DMS79 (cell line): ENCODE results near the gene ETV2.
A peak's percentile ranks its signal among the peaks of the same experiment; 100 is the strongest.
"Not testable (repeated sequence)": the region's sequence is repeated elsewhere in the genome, so short reads cannot be mapped to it uniquely, and the experiment has no call there.

Source experiments
- DNase-seq: peaks from one replicate; lab custom pipeline; 2025; lab: John Stamatoyannopoulos, UW

Gene ETV2

DNA sequence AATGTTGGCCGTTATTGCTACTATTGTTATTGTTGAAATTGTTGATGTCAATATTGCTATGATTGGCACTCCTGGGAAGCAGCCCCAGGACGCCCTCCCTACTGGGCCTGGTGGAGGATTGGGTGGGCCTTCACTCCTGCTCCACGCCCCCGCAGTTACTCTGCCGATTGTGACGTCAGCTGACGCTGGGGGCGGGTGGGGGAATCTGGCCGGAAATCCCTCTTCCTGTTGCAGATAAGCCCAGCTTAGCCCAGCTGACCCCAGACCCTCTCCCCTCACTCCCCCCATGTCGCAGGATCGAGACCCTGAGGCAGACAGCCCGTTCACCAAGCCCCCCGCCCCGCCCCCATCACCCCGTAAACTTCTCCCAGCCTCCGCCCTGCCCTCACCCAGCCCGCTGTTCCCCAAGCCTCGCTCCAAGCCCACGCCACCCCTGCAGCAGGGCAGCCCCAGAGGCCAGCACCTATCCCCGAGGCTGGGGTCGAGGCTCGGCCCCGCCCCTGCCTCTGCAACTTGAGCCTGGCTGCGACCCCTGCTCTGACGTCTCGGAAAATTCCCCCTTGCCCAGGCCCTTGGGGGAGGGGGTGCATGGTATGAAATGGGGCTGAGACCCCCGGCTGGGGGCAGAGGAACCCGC, at the start of gene ETV2:
TSS of gene ETV2 (plus strand) at position 231 of the 637 bp plus-strand sequence. CDS start 716 bp downstream, outside the sequence.
- DNase-seq, result no peak

- no peak for DNase-seq
Measured at GRCh38 chr19:35592226-35592625, 49.3 kb upstream of the ETV2 start.

GRCh38 chr19:35595026-35595425, 46.5 kb upstream of the ETV2 start:
- not testable (repeated sequence) for DNase-seq

DNA sequence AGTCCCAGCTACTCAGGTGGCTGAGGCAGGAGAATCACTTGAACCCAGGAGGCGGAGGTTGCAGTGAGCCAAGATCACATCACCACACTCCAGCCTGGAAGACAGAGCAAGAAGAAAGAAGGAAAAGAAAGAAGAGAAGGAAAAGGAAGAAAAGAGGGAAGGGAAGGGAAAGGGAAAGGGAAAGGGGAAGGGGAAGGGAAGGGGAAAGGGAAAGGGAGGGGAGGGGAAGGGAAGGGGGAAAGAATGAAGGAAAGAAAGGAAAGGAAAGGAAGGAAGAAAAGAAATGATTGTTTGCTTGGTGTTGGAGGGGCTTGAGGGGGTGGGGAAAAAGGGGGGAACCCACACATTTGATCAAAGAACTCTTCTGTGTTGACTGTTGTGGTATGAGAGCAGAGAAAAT, 45.6 kb upstream of the ETV2 start:
- DNase-seq, result no peak

- DNase-seq, result no peak
Measured at GRCh38 chr19:35596366-35596999, 45.1 kb upstream of the ETV2 start.

DNA sequence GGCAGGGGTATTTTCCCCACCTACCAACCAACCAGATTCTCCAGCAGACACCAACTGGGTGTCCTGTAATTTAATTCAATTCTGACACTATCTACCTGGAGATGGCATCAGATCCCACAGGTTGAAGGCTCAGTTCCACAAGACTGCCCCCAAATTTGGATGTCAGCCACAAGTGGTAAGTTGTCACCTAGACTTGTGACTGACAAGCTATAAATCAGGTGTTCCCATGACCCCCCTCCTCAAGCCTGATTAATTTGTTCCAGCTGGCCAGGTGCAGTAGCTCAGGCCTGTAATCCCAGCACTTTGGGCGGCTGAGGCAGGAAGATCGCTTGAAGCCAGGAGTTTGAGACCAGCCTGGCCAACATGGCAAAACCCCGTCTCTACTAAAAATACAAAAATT, 39.6 kb upstream of the ETV2 start:
- peak; percentile 18 for DNase-seq

DNA sequence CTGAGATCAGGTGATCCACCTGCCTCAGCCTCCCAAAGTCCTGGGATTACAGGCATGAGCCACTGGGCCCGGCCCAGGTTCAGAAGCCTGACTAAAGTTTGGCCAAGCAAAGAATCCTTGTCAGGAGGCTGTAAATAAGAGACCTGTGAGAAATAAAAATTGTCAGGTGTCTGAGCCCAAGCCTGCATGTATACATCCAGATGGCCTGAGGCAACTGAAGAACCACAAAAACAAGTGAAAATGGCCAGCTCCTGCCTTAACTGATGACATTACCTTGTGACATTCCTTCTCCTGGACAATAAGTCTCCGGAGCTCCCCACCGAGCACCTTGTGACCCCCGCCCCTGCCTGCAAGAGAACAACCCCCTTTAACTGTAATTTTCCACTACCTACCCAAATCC, 37.1 kb upstream of the ETV2 start:
- DNase-seq, result not testable (repeated sequence)

DNA sequence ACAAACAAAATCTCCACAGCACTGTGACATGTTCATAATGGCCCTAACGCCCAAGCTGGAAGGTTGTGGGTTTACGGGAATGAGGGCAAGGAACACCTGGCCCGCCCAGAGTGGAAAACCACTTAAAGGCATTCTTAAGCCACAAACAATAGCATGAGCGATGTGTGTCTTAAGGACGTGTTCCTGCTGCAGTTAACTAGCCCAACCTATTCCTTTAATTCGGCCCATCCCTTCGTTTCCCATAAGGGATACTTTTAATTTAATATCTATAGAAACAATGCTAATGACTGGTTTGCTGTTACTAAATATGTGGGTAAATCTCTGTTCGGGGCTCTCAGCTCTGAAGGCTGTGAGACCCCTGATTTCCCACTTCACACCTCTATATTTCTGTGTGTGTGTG, 34.4 kb upstream of the ETV2 start:
- DNase-seq, result not testable (repeated sequence)

- DNase-seq, result no peak
Measured at GRCh38 chr19:35607661-35608060, 33.9 kb upstream of the ETV2 start.

DNA sequence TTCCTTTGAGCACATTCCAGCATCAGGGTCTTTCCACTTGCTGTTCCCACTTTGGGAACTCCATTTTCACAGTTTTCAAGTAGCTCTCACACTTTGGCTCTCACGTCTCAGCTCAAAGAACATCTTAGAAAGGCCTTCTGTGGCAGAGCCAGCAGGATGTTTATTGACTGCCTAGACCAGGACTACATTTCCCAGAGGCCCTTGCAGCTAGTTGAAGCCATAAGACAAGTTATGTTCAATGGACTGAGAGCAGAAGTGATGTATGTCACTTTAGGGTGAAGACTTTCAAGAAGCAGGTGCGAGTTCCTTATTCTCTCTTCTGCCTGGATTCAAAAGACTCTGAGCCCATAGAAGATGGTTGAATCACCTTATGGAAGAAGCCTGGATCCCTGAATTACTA, 33.3 kb upstream of the ETV2 start:
- DNase-seq, result no peak

DNA sequence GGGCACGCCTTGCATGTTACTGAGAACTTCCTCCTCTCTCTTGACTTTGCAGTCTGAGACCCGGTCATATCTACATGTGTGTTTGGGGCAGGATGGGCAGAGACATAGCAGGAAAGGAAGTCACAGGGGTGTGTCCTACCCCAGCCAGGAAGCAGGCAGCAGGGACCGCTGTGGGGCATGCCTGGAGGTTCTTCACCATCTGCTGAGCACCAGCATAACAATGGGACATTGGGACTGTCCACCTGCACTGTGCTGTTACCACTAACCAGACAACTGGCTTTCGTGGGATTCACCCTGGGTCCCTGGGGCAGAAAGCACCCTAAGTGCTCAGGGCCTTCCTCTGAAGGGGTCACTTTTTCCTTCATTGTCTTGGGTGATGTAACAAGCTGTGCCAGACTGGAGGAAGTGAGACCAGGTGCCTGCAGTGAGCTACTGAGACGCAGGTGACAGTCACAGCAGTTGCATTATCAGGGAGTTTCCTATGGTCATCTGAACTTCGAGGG, 31.6 kb upstream of the ETV2 start:
- no peak for DNase-seq

DNA sequence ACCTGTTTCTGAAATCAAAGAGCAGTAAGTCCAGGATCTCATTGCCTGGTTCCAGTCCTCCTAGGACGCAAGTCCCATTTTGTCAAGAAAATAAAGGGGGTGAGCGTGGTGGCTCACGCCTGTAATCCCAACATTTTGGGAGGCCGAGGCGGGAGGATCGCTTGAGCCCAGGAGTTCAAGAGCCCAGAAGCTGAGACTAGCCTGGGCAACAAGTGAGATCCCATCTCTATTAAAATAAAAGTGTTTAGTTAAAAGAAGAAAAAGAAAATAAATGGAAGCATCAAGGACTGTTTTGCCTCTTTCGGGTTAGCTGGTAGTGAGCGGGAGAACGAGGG, 29.4 kb upstream of the ETV2 start:
- no peak for DNase-seq

DNA sequence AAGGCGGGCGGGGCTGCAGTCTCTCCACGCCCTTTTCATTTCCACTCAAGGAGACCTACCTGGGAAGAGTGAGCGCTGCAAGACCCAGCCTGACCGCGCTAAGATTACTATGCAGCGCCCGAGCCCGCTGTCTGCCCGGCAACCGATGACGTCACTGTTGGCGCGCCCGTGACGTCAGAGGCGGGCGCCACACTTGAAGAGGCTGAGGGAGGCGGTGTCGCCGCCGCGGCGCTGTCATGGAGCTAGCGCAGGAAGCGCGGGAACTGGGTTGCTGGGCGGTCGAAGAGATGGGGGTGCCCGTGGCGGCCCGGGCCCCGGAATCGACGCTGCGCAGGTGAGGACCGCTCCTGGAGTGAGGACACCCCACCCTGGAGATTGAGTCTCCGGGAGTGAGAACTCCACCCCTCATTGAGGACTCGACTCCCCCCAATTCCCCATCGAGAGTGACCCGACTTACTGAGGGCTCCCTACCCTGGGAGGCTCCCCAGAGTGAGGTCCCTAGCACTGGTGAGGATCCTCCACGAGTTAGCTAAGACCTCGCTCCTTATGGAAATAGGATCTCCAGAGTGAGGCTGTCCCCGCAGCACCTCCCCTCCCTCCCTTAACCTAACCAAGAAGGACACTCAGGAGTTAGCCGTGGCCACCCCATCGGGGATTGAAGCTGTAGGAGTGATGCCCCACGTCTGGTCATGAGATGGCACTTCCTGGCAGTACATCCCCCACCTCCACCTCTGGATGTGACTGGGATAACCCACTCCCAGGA, 28.8 kb upstream of the ETV2 start, which contains the start of gene HAUS5:
TSS of gene HAUS5 (plus strand) at position 177 of the 763 bp plus-strand sequence. CDS start at position 237, 60 bp downstream.
- peak; percentile 89 for DNase-seq

DNA sequence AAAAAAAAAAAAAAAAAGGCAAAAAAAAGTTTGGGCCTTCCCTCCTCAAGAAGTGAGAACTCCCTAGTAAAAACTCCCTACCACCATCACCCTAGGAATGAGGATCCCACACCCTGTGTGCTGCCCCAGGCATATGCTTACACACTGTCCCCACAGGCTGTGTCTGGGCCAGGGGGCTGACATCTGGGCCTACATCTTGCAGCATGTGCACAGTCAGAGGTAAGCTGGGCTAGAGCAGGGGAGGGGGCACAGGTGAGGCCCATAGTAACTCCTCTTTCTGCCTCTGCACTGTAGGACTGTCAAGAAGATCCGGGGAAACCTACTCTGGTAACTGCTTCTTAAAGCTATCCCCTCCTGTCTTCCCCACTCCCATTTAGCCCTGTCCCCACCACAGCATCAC, 28.0 kb upstream of the ETV2 start:
- no peak for DNase-seq

DNA sequence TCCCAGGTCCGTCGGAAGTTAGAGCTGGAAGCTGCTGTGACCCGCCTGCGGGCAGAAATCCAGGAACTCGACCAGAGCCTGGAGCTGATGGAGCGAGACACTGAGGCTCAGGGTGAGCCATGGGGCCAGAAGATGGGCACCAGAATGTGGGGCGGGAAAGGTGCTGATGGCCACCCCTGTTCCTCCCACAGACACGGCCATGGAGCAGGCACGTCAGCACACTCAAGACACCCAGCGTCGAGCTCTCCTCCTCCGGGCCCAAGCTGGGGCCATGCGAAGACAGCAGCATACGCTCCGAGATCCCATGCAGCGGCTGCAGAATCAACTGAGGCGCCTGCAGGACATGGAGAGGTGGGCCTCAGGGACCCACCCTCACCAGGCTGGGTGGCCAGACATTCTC, 26.5 kb upstream of the ETV2 start:
- no peak for DNase-seq

- no peak for DNase-seq
Measured at GRCh38 chr19:35618857-35619256, 22.7 kb upstream of the ETV2 start.

DNA sequence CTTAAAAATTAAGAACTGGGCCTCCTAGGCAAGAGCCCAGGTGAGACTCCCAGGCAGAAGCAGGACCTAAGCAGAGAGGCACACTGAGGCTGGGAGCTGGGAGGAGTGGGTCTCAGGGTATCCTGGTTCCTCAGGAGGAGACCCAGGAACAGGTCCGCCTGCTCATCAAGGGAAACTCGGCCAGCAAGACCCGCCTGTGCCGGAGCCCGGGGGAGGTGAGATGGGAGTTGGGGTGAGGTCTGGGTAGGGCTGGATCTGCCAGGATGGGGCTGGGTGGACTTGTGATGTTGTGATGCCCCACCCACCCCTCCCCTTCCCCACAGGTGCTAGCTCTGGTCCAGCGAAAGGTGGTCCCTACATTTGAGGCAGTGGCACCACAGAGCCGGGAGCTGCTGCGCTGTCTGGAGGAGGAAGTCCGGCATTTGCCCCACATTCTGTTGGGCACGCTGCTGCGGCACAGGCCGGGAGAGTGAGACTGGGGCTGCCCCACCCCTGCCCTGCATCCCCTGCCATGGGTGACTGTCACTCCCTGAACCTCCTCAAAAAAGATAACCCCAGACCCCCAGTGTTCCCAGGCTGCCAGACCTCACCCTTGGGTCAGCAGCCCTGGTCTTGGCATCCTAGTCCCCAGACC, 22.1 kb upstream of the ETV2 start:
- DNase-seq, result no peak

- no peak for DNase-seq
Measured at GRCh38 chr19:35620001-35620400, 21.5 kb upstream of the ETV2 start.

DNA sequence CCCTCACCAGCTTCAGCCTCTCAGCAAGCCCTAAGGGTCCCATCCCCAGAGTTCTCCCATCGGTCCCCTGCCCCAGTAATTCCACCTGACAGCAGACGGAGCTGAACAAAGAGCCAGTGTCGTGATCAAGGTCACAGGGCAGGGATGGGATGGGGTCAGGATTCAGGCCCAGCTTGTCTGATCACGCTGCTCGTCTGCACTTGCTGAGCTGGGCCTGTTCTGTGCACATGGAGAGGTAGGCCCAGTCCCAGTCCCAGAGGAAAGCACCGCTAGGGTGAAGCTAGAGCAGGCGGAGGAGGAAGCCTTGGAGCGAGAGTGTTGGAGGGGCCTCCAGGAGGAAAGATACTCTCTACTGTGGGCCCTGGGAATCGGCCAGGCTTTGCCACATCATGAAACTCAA, 19.8 kb upstream of the ETV2 start:
- no peak for DNase-seq

DNA sequence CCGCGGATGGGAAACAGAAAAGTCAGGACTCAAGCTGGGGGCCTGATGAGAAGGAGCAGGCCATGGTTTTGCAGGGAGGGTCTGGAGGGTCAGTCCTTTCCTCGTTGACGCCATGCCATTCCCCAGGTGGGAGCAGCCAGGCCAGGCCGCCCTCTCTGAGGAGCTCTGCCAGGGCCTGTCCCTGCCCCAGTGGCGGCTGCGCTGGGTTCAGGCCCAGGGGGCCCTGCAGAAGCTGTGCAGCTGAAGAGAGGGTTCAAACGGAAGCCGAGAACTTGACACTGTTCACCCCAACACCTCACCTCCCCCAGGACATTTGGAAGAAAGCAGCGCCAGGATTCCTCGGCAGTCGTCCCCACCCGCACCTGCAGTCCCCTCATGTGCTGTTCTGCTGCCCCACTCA, 18.8 kb upstream of the ETV2 start:
- DNase-seq, result no peak

DNA sequence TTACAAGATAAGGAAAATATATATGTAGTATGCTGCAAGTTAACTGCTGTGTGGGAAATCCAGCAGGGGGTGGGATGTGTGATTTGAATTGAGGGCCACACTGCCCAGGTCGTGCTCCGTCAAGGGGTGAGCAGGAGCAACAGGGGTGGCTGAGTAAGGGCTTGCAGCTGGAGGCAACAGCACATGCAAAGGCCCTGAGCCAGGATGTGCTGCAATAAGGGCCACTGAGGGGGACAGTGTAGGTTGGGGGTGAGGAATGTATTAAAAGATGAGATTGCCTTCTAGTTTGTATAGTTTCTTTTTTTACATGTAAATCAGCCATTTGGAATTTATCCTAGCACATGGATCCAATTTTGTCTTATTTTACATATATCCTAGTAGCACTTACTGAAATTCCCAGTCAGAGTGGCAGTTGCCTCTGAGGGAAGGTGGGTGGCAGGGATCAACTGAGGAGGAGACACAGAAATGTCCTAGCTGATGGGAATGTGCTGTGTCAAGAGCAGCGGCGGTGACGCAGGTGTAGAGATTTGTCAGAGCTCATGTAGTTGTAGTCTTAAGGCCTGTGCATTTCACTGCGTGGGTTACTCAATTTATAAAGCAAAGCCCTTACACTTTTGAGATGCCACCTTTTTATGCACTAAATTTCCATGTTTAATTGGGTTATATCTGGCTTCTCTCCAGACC, 18.1 kb upstream of the ETV2 start:
- no peak for DNase-seq

GRCh38 chr19:35628264-35628564, 13.3 kb upstream of the ETV2 start:
- DNase-seq, result no peak
